Lung microvascular endothelial cell (primary cell): ENCODE results near the gene ADAMTSL1. TPM values are rescaled to one million over a fixed set of nuclear protein-coding genes. Genes with fewer than 3 reads are reported as not detected.

ENCODE experiments used
- DNase-seq, 2 donors: peaks; one replicate each; pipeline versions ENCODE4 v3.0.0 to v3.0.0-alpha.2; 2010; ENCODE audit warnings: low read depth in 2 of 2
- total RNA-seq: library from RNA; depleted of rRNA; stranded (reverse); fragments of >200 nt; gene quantifications from 2 replicates; pipeline ENCODE4 v1.2.1, GENCODE V29; 2014

ADAMTSL1 gene
- total RNA-seq, 1 donor from 2014 or later = 0.99 TPM

GRCh38 chr9:18639911-18640310, 166.0 kb downstream of the ADAMTSL1 start:
- DNase-seq = no peak

GRCh38 chr9:18658804-18659705, 185.1 kb downstream of the ADAMTSL1 start:
- DNase-seq = peak; percentile 54 to 76

- DNase-seq = no peak
Measured at GRCh38 chr9:18660001-18660400, 186.0 kb downstream of the ADAMTSL1 start.

- no peak for DNase-seq
Measured at GRCh38 chr9:18662320-18662719, 188.4 kb downstream of the ADAMTSL1 start.

- DNase-seq = no peak
Measured at GRCh38 chr9:18665947-18666346, 192.0 kb downstream of the ADAMTSL1 start.

GRCh38 chr9:18666348-18666747, 192.4 kb downstream of the ADAMTSL1 start:
- DNase-seq = no peak

GRCh38 chr9:18666986-18667772, 193.2 kb downstream of the ADAMTSL1 start:
- DNase-seq = no peak

GRCh38 chr9:18668944-18669343, 195.0 kb downstream of the ADAMTSL1 start:
- no peak for DNase-seq

- no peak for DNase-seq
Measured at GRCh38 chr9:18672706-18673105, 198.8 kb downstream of the ADAMTSL1 start.

GRCh38 chr9:18673179-18673578, 199.2 kb downstream of the ADAMTSL1 start:
- peak; percentile 5 to 23 for DNase-seq

GRCh38 chr9:18675332-18675731, 201.4 kb downstream of the ADAMTSL1 start:
- peak; percentile 11 to 37 for DNase-seq

GRCh38 chr9:18675973-18676372, 202.0 kb downstream of the ADAMTSL1 start:
- DNase-seq = no peak

GRCh38 chr9:18676525-18676924, 202.6 kb downstream of the ADAMTSL1 start:
- DNase-seq = no peak

GRCh38 chr9:18678821-18679590, 205.1 kb downstream of the ADAMTSL1 start:
- DNase-seq = peak in 1 of 2 donors; percentile 71

- no peak for DNase-seq
Measured at GRCh38 chr9:18682907-18683306, 209.0 kb downstream of the ADAMTSL1 start.

- DNase-seq = no peak
Measured at GRCh38 chr9:18683312-18683711, 209.4 kb downstream of the ADAMTSL1 start.

GRCh38 chr9:18683851-18684250, 209.9 kb downstream of the ADAMTSL1 start:
- DNase-seq = peak in 1 of 2 donors; percentile 26

GRCh38 chr9:18684593-18685317, 210.8 kb downstream of the ADAMTSL1 start:
- no peak for DNase-seq

GRCh38 chr9:18688581-18689565, 214.9 kb downstream of the ADAMTSL1 start:
- peak in 1 of 2 donors; percentile 49 for DNase-seq

GRCh38 chr9:18689921-18690320, 216.0 kb downstream of the ADAMTSL1 start:
- no peak for DNase-seq
